HG03108 (cell line): ENCODE data around the gene SUV39H2.
"Not testable (repeated sequence)": the region's sequence is repeated elsewhere in the genome, so short reads cannot be mapped to it uniquely, and the experiment has no call there.

Experiments
- ATAC-seq: cut with Tn5 transposase; IDR thresholded peaks from one replicate; pipeline ENCODE4 v1.9.1; 2021; ENCODE audit warnings: moderate library complexity; ENCODE audit not compliant: unreplicated experiment

Gene SUV39H2

DNA sequence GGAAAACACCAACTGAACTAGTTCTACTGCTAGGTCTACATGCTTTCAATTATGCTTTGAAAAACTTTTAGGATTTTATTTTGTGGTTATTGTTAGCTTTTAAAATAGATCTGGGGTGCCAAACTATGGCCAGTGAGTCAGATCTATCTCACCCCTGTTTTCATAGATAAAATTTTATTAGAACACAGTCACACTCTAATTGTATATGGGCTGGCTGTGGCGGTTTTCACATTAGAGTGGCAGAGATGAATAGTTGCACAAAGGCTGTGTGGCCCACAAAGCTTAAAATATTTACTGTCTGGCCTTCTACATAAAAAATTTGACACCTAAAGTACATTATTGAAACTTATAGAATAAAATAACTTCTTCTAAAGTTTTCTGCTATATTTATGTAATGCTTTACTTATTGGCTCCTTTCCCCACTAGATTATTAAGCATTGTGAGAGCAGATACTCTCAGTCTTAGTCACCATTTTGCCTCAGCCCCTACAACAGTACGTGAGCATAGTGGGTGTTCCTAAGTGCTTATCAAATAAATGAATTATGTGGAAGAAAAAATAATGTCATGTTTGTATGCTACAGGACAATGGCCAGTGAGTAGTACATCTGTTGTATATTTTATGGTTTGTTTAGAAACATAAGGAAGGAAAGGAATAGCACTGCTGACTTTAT is 5.4 kb upstream of the SUV39H2 start:
- peak; percentile 43 for ATAC-seq

DNA sequence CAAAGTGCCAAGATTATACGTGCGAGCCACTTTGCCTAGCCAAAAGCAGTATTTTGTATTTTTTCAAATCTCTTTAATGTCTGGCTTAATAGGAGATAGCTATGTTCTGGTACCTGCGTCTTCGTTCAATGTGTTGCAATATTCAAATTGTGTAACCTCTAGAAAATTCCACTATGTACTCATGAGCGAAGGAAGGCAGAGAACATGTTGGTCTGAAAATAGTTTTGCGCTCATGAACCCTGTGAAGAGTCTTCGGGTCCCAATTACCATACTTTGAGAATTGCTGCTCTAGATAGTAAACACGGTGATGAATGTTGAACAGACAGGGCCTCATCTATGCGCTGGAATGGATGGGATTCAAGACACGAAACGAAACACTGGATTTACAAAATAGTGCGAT is 2.7 kb upstream of the SUV39H2 start:
- ATAC-seq, result no peak

DNA sequence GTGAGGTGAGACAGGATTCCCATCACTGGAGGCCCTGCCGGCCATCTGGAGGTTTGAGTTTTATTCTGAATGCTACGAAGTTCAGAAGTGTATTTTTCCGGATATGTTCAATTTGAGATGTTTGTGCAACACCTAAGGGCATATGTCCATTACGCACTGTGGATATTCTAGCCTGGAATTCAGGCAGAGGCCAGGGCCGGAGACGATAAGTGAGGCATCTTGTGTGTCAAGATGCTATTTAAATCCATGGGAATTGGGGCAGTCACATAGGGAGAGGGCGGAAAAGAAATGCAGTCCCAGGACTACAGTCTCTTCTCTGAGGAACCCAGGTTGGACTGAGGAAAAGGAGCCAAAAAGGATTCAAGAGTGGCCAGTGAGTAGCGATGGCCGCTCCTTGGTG is 1.9 kb upstream of the SUV39H2 start:
- no peak for ATAC-seq

DNA sequence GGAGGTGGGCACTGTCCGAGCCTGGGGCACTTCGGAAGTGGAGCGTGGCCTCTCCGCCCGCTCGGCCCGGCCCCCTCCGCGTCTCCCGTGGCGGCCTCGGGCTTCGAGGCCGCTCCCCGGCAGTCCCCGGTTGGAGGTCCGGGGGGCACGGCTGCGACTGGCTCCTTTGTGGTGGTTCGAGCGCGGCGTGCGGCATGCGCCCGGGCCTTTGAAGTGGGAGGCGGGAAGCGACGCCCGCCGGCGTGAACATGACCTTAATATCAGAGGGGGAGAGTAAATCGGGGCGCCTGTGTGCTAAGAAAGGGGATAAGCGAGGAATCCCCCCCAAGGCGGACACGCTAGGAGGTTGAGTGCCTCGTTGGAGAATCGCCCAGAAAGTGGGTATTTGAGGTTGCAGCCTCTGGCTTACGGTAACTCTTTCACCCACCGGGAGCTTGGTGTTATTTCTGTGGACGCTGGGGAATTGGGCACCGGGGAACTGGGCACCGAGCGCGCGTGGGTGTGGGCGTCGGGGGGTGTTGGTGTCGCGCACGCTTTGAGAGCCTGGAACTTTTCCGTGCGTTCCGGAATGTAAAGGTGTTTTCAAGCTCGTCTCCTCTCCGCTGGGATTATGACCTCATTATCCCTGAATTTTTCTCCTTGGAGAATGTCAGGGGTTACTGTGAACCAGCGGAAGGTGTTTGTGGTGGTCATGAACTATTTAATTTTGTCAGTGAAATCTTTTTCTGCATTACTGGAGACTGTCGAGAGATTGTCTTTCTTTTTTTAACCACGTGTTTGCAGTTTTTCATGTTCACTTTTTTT is 660 bp downstream of the SUV39H2 start:
- ATAC-seq, result peak; percentile 7

DNA sequence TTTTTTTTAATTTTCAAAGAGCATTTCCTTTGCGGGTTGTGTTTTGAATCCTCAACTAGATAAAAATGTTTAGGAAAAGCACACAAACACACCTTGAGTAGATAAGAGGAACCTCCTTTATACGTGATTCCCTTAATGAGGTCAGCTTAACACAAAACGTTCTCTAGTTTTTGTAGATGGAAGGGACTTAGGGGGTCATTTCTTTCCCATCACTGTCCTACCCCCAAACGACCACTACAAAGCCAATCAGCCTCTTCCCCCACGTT is 1.2 kb downstream of the SUV39H2 start:
- ATAC-seq, result no peak

DNA sequence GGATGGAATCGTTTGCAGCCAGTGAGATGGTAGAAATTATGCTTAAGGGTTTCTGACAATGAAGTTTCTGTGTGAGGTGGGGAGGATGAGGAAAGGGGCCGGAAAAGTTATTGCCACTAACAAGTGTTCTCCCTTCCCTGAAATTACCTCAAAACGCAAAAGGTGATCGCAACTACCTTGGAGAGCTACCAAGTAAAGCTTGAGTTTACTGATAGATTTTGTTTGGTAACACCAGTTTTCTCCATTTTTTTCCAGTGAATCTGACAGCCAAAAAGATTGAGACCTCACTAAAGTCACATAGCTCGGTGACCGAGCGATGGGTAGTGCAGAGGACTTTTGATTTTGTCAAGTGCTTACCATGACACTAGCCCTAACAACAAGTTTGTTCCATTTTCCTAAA is 1.6 kb downstream of the SUV39H2 start:
- ATAC-seq, result no peak

DNA sequence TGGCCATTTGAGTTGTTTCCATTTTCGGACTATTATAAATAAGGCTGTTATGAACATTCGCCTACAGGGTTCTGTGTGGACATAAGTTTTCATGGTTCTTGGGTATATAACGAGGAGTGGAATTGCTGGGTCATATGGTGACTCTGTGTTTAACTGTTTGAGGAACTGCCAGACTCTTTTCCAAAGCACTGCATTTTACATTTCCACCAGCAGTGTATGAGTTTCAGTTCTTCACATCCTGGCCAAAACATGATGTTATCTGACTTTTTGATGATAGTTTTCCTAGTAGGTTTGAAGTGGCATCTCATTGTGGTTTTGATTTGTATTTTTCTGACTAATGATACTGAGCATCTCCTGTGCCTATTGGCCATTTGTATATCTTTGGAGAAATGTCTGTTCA is 5.4 kb downstream of the SUV39H2 start:
- no peak for ATAC-seq

DNA sequence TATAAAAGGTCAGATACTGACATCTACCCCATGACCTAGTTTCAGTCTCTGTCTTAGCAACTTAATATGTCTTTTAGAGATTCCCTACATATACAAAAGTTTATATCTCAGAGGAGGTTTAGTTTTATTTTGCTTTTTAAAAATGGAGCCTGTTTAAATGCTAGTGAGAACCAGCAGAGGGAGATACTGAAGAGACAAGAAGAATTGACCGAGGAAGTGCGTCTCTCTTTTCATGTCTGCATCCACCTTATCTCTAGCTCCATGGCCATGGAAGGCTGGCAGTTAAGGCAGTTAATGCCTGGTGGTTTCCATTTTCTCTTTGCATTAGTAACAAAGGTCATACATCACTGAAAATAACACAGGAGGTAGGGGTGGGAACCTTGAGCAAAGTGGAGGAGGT is 10.7 kb downstream of the SUV39H2 start:
- no peak for ATAC-seq

DNA sequence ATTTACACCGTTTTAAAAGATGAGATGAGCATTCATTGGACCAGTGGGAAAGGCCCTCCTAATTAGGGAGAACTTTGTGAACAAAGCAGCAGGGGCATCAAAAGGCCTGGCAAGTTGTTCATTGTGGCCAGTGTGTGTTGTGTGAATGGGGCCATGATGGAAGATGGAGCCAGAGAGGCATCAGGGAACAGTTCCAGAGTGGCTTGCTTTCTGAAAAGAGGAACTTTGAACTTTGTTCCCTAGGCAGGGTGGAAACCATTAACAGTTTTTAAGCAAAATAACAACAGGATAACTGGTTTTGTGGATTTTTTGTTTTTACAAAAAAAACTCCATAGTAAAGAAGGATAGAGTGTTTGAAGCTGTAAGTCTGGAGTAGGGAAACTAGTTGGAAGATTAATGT is 12.5 kb downstream of the SUV39H2 start:
- no peak for ATAC-seq

DNA sequence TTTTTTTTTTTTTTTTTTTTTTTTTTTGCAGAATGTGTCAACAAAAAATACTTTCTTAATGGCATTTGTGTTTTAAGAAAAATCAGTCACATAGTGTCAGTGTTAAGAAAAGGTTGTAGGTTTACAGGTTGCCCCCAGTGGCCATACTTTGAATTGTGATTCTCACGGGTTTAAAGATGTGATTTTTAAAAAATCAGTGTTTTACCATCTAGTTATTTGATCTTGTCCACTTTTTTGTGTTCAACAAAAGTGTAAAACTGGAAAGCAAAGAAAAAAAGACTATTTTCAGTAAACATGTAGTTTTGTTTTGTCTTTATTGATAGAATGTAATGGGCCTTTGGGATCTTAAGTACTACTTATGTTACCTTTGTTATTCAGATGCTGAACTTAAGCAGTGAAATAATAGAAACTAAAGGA is 25.7 kb downstream of the SUV39H2 start:
- peak; percentile 57 for ATAC-seq

DNA sequence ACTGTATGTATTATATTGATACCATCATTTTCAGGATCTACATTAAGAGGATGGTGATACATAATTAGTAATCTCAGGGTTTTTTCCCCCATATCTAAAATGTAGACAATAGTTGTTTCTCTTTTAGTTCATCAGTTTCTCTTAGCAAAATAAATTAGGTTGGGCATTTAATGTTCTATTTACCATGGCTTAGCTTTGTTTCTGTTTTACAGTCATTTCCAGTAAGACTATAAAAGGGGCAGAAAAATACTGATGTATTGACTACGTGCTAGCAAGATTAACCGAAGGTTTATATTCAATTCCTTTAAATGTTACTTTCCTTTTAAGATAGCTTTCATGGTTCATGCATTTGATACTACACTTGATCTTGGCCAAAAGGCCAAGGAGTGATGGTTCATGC is 26.2 kb downstream of the SUV39H2 start:
- no peak for ATAC-seq

DNA sequence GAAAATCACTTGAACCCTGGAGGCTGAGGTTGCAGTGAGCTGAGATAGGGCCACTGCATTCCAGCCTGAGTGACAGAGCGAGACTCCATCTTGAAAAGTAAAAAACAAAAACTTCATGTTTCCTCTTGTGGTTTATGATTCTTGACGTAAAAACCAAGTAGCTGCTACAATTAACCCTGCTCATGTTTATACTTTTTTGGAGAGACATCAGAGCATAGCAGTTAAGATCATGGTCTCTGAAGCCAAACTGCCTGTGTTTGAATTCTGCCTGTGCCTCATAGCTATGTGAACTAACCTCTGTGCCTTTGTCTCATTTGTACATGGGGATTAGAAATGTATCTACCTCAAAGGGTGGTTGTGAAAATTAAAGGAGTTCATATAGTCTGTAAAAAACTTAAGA is 27.2 kb downstream of the SUV39H2 start:
- ATAC-seq, result no peak

DNA sequence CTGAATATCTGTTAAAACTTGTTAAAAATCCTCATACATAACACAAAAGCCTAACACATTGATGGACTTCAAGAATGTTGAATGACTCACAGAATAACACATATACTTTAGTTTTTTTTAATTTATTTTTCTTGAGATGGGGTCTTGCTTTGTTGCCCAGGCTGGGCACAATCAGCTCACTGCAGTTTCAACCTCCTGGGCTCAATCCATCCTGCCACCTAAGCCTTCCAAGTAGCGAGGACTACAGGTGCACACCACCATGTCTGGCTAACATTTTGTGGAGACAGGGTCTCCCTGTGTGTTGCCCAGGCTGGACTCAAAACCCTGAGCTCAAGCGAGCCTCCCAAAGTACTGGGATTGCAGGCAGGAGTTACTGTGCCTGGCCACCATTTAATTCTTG is 28.1 kb downstream of the SUV39H2 start:
- ATAC-seq, result no peak

DNA sequence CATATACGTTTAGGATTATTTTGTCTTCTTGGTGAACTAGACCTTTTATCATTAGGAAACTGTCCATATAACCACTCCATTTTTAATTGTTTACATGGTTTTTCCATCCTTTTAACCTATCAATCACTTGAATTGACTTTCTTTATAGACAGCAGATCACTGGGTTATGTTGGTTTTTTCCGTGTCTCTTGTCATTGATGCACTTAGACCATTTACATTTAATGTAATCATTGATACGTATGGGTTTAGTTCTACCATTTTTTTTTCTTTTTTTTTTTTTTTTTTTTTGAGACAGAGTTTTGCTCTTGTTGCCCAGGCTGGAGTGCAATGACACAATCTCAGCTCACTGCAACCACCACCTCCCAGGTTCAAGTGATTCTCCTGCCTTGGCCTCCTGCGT is 28.9 kb downstream of the SUV39H2 start:
- ATAC-seq, result not testable (repeated sequence)

DNA sequence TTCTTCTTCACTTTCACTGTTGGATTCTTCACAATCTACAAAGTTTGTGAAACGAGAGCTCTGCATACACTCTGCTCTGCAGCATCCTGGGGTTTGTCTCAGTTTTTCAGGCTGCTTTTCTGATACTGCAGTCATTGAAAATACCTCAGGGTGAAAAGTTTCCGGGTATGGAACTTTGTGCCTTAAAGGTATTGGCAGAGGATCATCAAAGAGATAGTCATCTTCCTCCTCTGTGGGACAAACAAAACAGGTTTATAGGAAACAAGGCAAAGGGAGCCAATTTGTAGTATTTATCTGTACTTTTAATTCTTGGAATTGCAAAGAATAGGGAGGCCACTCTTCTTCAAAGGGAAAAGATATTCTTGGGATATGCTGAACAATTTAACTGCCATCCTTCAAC is 30.4 kb downstream of the SUV39H2 start:
- ATAC-seq, result no peak

DNA sequence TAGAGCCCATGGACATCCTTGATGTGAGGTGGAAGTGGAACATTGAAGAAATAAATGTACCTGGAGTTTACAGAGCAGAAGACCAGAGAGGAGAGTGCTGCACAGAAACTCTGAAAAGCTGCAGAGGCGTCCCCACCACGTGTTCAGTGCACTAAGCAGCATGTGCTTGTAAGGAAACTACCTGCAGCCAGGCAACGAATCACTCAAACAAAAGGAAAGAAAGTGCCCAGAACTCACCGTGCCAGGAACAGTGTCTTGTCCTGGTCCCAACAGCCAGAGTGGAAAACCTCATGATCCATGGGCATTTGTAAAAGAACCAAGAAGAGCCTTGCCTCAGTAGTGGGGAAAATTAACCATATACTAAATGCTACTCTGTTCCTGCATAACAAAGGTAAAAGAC is 32.3 kb downstream of the SUV39H2 start:
- no peak for ATAC-seq

DNA sequence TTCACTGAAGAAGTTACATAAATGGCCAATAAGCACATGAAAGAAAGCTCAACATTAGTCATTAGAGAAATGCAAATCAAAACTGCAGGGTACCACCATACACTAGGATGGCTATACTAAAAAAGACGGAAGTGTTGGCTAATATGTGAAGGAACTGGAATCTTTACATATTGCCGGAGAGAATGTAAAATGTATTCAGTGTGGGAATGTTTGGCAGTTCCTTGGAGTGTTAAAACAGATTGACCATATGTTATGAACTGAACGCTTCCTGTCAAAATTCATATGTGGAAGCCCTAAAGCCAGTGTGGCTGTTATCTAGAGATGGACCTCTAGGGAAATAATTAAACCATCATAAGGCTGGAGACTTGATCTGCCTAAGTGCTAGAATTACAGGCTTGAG is 33.1 kb downstream of the SUV39H2 start:
- no peak for ATAC-seq

DNA sequence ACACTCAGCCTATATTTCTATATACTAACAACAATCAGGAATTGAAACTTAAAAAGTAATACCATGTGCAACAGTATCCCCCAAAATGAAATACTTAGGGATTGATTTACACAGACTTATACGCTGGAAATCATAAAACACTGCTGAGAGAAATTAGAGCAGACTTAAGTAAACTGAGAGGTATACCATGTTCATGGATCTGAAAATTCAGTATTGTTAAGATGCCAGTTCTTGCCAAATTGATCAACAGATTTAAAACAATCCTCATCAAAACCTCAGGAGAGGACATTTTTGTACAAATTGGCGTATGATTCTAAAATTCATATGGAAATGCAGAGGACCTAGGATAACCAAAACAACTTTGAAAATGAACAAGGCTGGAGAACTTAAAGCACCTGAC is 37.9 kb downstream of the SUV39H2 start:
- no peak for ATAC-seq

DNA sequence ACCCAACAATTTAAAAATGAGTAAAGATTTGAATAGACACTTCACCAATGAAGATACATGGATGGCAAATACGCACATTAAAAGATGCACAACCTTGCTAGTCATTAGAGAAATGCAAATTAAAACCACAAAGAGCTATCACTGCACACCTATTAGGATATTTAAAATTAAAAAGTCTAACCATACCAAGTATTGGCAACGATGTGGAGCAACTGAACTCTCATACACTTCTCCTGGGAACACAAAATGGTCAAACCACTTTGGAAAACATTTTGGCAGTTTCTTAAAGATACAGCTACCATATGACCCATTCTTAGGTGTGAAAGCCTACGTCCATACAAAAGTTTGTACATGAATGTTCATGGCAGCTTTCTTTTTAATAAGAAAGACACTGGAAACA is 39.2 kb downstream of the SUV39H2 start:
- no peak for ATAC-seq

DNA sequence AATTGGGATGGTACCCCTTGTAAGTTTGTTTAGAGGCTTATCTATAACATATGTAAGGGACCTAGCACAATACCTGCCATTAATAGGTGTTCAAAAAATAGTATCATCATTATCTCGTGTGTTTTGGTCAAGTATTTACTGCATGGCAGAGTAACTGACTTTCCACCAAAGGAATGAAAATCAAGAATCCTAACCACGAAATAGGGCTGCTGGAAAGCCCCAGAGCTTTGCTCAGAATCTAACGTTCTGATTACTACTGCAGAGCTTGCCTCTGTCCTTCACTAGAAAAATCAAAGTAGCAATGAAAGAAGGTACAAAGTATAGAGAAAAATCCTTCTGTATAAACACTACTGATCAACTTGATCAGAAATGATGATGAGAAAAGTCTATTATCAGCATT is 40.3 kb downstream of the SUV39H2 start:
- no peak for ATAC-seq

DNA sequence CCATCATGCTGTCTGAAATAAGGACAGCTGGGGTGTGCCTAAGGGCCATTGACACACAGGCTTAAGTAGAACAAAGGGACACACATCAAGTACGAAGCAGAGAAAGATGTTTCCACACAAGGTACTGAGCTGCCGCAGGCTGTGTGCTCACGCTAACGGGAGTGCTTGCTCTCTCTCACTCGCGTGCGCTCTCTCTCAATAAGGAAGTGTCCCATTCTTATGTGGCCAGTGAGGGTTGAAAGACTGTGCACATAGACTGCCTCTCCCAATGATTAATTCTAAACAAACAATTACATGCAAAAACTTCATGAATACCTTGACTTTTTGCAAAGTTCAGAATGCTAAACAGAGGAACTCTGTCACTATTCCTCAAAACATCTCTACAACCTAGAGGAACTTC is 45.3 kb downstream of the SUV39H2 start:
- no peak for ATAC-seq

DNA sequence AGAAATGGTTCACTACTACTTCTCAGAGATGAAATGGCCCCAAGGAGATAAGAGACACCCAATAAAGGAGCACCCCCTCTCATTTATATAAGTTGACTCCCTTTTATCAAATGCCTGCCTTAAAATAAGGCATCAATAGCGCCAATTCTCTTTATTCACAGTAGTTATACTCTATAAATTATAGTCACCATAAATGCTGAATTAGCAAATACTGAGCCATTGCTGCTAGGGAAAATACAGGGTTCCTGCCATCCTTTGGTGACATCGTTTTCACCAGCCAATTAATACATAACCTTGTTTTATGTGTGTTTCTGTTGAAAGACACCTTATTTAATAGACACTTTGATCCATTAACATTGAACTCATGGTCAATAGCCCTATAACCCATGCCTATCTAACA is 46.6 kb downstream of the SUV39H2 start:
- no peak for ATAC-seq

DNA sequence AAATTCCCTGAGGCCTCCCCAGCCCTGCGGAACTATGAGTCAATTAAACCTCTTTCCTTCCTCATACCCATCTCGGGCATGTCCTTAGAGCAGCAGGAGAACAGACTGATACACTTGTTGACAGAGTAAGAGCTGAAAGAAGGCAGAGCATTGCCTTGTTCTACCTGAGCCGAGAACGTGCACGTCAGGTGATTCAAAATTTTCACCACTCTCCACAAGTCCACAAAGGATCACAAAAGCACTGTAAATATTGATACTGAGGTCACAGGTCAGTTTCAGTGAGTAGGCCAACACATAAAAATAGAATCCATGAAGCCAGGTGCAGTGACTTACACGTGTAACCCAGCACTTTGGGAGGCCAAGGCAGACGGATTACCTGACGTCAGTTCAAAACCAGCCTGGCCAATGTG is 47.4 kb downstream of the SUV39H2 start:
- ATAC-seq, result peak; percentile 15
